ENCODE results near the gene GNA15.

GNA15 gene

DNA sequence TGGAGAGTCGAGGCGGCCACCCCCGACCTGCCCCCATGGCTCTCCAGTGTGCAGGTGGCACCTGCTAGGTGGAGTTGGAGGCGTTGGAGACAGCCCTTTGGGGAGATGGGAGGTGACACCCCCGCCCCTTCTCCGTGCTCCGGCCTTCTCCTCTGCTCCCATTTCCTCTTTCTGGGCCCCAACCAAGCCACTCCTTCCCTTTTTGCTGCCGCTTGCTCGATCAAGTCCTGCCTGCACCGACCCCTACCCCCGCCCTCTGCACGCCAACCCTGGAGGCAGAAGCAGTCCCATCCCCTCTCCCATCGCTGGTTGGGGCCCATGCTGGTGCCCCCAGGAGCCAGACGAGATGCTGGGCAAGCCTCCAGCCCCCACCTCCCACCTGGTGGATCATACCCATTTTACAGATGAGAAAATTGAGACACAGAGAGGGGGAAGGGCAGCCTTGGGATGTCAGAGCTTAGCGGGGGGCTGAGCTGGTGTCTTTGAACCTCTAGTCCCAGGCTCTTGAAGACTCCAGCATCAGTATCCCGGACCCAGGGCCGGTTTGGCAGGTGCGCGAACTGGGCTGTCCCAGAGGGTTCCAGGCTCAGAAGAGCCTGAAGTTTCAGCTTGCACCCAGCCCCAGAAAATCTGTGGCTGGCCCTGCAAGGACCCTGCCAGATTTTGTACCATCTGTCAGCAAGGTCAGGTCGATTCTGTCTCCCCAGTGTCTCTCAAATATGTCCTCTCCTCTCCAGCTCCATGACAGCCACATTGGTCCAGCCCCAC lies 10.3 kb downstream of the GNA15 start:
- Histone ChIP-seq H4K8ac (ENCODE audit: low read depth, low read length) (no peak overlapping the region), H3K27me3 (ENCODE audit: control insufficient read depth in 3 of 3, insufficient read depth in 3 of 3, low read depth in 1 of 3, low read length in 3 of 3) (no peaks in the 10 kb centered on the region)
- no peak for DNase-seq (ENCODE audit: low spot score)

GRCh38 chr19:3146677-3147100 lies 10.9 kb downstream of the GNA15 start:
- H4K8ac ChIP-seq (ENCODE audit: low read depth, low read length) = no peak overlapping the region
- peaks cover 4% of the 10 kb centered on the region for H3K79me1 ChIP-seq (ENCODE audit: low read depth, low read length)
- no peak overlapping the region for H2BK5ac ChIP-seq (ENCODE audit: low read length)
- no peaks in the 10 kb centered on the region for H3K36me3 ChIP-seq (replicated peaks in 1 of 2; ENCODE audit: control insufficient read depth in 2 of 2, insufficient read depth in 2 of 2, low read length in 2 of 2)
- no peak overlapping the region for H2AK5ac ChIP-seq (ENCODE audit: low read depth, low read length)
- H3K27ac ChIP-seq (replicated peaks; ENCODE audit: low read length) = no peak overlapping the region
- H2AFZ ChIP-seq (ENCODE audit: low read length) = no peak overlapping the region
- H3K9ac ChIP-seq (ENCODE audit: low read depth, low read length, poor library complexity) = no peak overlapping the region
- H2BK15ac ChIP-seq (ENCODE audit: low read length) = no peak overlapping the region
- no peak overlapping the region for H3K23ac ChIP-seq (ENCODE audit: low read depth, low read length, poor library complexity)
- H3K4ac ChIP-seq (ENCODE audit: low read length) = no peak overlapping the region
- no peak overlapping the region for H3K14ac ChIP-seq (ENCODE audit: low read length)
- H2BK12ac ChIP-seq (ENCODE audit: low read length) = no peak overlapping the region
- no peak overlapping the region for H2BK120ac ChIP-seq (ENCODE audit: low read depth, low read length)
- H3K4me1 ChIP-seq (ENCODE audit: control insufficient read depth in 2 of 2, insufficient read depth in 1 of 2, low read depth in 1 of 2, low read length in 2 of 2) = peaks cover 0 to 4% of the 10 kb centered on the region in 2 donors
- no CpG with 5 or more reads among the region's 5 CpGs for whole genome bisulfite sequencing, 2 donors (ENCODE audit: extremely low coverage in 2 of 2, insufficient read length in 2 of 2, insufficient replicate concordance in 1 of 2)
- no peak for DNase-seq (ENCODE audit: low spot score)
- no peaks in the 10 kb centered on the region for H3K27me3 ChIP-seq (ENCODE audit: control insufficient read depth in 3 of 3, insufficient read depth in 3 of 3, low read depth in 1 of 3, low read length in 3 of 3)
- peak overlapping the region in 1 of 2 donors; percentile 25 for H3K4me3 ChIP-seq (ENCODE audit: low read length in 2 of 2)
- H3K18ac ChIP-seq (ENCODE audit: low read length) = no peak overlapping the region
- no peak overlapping the region for H3K4me2 ChIP-seq (ENCODE audit: insufficient read depth, low read length, poor library complexity, severe bottlenecking)
- peaks cover 0 to 2% of the 10 kb centered on the region in 2 donors for H3K9me3 ChIP-seq (replicated peaks in 1 of 2; ENCODE audit: control insufficient read depth in 2 of 2, insufficient read depth in 1 of 2, low read depth in 1 of 2, low read length in 2 of 2)
- H4K91ac ChIP-seq (ENCODE audit: low read depth, low read length, poor library complexity) = no peak overlapping the region

More for the DNA sequence above, 10.3 kb downstream of the GNA15 start:
- no peak overlapping the region for H2AK5ac ChIP-seq (ENCODE audit: low read depth, low read length)
- no peak overlapping the region for H2BK15ac ChIP-seq (ENCODE audit: low read length)
- H3K9ac ChIP-seq (ENCODE audit: low read depth, low read length, poor library complexity) = no peak overlapping the region
- H4K91ac ChIP-seq (ENCODE audit: low read depth, low read length, poor library complexity) = no peak overlapping the region
- no peaks in the 10 kb centered on the region for H3K36me3 ChIP-seq (replicated peaks in 1 of 2; ENCODE audit: control insufficient read depth in 2 of 2, insufficient read depth in 2 of 2, low read length in 2 of 2)
- H3K4me3 ChIP-seq (ENCODE audit: low read length in 2 of 2) = peak overlapping the region in 1 of 2 donors; percentile 25
- H2BK12ac ChIP-seq (ENCODE audit: low read length) = no peak overlapping the region
- peaks cover 4% of the 10 kb centered on the region for H3K79me1 ChIP-seq (ENCODE audit: low read depth, low read length)
- no CpG with 5 or more reads among the region's 20 CpGs for WGBS, 2 donors (ENCODE audit: extremely low coverage in 2 of 2, insufficient read length in 2 of 2, insufficient replicate concordance in 1 of 2)
- peaks cover 0 to 4% of the 10 kb centered on the region in 2 donors for H3K4me1 ChIP-seq (ENCODE audit: control insufficient read depth in 2 of 2, insufficient read depth in 1 of 2, low read depth in 1 of 2, low read length in 2 of 2)
- H3K23ac ChIP-seq (ENCODE audit: low read depth, low read length, poor library complexity) = no peak overlapping the region
- no peak overlapping the region for H3K27ac ChIP-seq (replicated peaks; ENCODE audit: low read length)
- H3K18ac ChIP-seq (ENCODE audit: low read length) = no peak overlapping the region
- no peak overlapping the region for H2BK5ac ChIP-seq (ENCODE audit: low read length)
- H3K4me2 ChIP-seq (ENCODE audit: insufficient read depth, low read length, poor library complexity, severe bottlenecking) = no peak overlapping the region
- peaks cover 0 to 2% of the 10 kb centered on the region in 2 donors for H3K9me3 ChIP-seq (replicated peaks in 1 of 2; ENCODE audit: control insufficient read depth in 2 of 2, insufficient read depth in 1 of 2, low read depth in 1 of 2, low read length in 2 of 2)
- no peak overlapping the region for H3K4ac ChIP-seq (ENCODE audit: low read length)
- no peak overlapping the region for H2AFZ ChIP-seq (ENCODE audit: low read length)
- H3K14ac ChIP-seq (ENCODE audit: low read length) = no peak overlapping the region
- no peak overlapping the region for H2BK120ac ChIP-seq (ENCODE audit: low read depth, low read length)

DNA sequence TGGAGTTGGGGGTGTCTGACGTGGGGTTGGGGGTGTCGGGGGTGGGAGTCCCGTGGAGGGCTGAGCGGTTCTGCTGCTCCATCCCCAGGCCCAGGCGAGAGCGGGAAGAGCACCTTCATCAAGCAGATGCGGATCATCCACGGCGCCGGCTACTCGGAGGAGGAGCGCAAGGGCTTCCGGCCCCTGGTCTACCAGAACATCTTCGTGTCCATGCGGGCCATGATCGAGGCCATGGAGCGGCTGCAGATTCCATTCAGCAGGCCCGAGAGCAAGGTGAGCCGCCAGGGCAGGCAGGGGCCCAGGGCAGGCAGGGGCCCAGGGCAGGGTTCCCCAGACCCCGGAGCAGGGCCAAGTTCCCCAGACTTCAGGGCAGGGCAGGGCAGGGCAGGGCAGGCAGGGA lies 12.7 kb downstream of the GNA15 start:
- Histone ChIP-seq H3K14ac (ENCODE audit: low read length) (no peak overlapping the region), H2BK120ac (ENCODE audit: low read depth, low read length) (no peak overlapping the region), H2BK5ac (ENCODE audit: low read length) (no peak overlapping the region), H3K4me1 (ENCODE audit: control insufficient read depth in 2 of 2, insufficient read depth in 1 of 2, low read depth in 1 of 2, low read length in 2 of 2) (peaks cover 0 to 4% of the 10 kb centered on the region in 2 donors), H3K4me2 (ENCODE audit: insufficient read depth, low read length, poor library complexity, severe bottlenecking) (no peak overlapping the region), H3K23ac (ENCODE audit: low read depth, low read length, poor library complexity) (no peak overlapping the region), H2AFZ (ENCODE audit: low read length) (no peak overlapping the region), H4K91ac (ENCODE audit: low read depth, low read length, poor library complexity) (no peak overlapping the region), H3K4ac (ENCODE audit: low read length) (no peak overlapping the region), H3K36me3 (replicated peaks in 1 of 2; ENCODE audit: control insufficient read depth in 2 of 2, insufficient read depth in 2 of 2, low read length in 2 of 2) (no peaks in the 10 kb centered on the region), H2AK5ac (ENCODE audit: low read depth, low read length) (peak overlapping the region; percentile 75), H4K8ac (ENCODE audit: low read depth, low read length) (no peak overlapping the region), H3K9ac (ENCODE audit: low read depth, low read length, poor library complexity) (no peak overlapping the region), H3K27me3 (ENCODE audit: control insufficient read depth in 3 of 3, insufficient read depth in 3 of 3, low read depth in 1 of 3, low read length in 3 of 3) (no peaks in the 10 kb centered on the region), H3K4me3 (ENCODE audit: low read length in 2 of 2) (no peak overlapping the region), H3K27ac (replicated peaks; ENCODE audit: low read length) (no peak overlapping the region), H3K18ac (ENCODE audit: low read length) (peak overlapping the region; percentile 80), H2BK12ac (ENCODE audit: low read length) (no peak overlapping the region), H3K9me3 (replicated peaks in 1 of 2; ENCODE audit: control insufficient read depth in 2 of 2, insufficient read depth in 1 of 2, low read depth in 1 of 2, low read length in 2 of 2) (peaks cover 0 to 2% of the 10 kb centered on the region in 2 donors), H2BK15ac (ENCODE audit: low read length) (no peak overlapping the region), H3K79me1 (ENCODE audit: low read depth, low read length) (peaks cover 4% of the 10 kb centered on the region)
- DNase-seq (ENCODE audit: low spot score) = no peak
- no CpG with 5 or more reads among the region's 20 CpGs for WGBS, 2 donors (ENCODE audit: extremely low coverage in 2 of 2, insufficient read length in 2 of 2, insufficient replicate concordance in 1 of 2)

DNA sequence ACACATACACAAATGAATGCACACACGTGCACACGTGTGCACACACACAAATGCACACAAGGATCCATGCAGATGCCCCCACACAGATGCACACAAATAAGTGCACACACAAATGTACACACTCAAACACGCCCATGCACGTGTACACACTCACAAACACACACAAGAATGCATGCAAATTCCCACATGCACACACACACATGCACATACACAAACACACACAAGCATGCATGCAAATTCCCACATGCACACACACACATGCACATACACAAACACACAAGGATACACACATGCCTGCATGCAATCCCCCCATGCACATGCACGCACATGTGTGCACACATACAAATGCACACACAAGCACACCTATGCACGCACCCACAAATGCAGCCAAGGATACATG lies 13.3 kb downstream of the GNA15 start:
- Histone ChIP-seq H3K23ac (ENCODE audit: low read depth, low read length, poor library complexity) (no peak overlapping the region), H3K27me3 (ENCODE audit: control insufficient read depth in 3 of 3, insufficient read depth in 3 of 3, low read depth in 1 of 3, low read length in 3 of 3) (no peaks in the 10 kb centered on the region), H3K36me3 (replicated peaks in 1 of 2; ENCODE audit: control insufficient read depth in 2 of 2, insufficient read depth in 2 of 2, low read length in 2 of 2) (no peaks in the 10 kb centered on the region), H2AFZ (ENCODE audit: low read length) (no peak overlapping the region), H2BK5ac (ENCODE audit: low read length) (no peak overlapping the region), H3K4me3 (ENCODE audit: low read length in 2 of 2) (peak overlapping the region in 1 of 2 donors; percentile 3), H3K4me1 (ENCODE audit: control insufficient read depth in 2 of 2, insufficient read depth in 1 of 2, low read depth in 1 of 2, low read length in 2 of 2) (peaks cover 0 to 4% of the 10 kb centered on the region in 2 donors), H2BK12ac (ENCODE audit: low read length) (no peak overlapping the region), H3K14ac (ENCODE audit: low read length) (no peak overlapping the region), H3K27ac (replicated peaks; ENCODE audit: low read length) (no peak overlapping the region), H3K79me1 (ENCODE audit: low read depth, low read length) (peaks cover 4% of the 10 kb centered on the region), H4K8ac (ENCODE audit: low read depth, low read length) (no peak overlapping the region), H3K9me3 (replicated peaks in 1 of 2; ENCODE audit: control insufficient read depth in 2 of 2, insufficient read depth in 1 of 2, low read depth in 1 of 2, low read length in 2 of 2) (peaks cover 0 to 2% of the 10 kb centered on the region in 2 donors), H3K4me2 (ENCODE audit: insufficient read depth, low read length, poor library complexity, severe bottlenecking) (no peak overlapping the region), H3K4ac (ENCODE audit: low read length) (no peak overlapping the region), H2AK5ac (ENCODE audit: low read depth, low read length) (no peak overlapping the region), H3K9ac (ENCODE audit: low read depth, low read length, poor library complexity) (no peak overlapping the region), H2BK15ac (ENCODE audit: low read length) (no peak overlapping the region), H2BK120ac (ENCODE audit: low read depth, low read length) (no peak overlapping the region), H3K18ac (ENCODE audit: low read length) (peak overlapping the region; percentile 7), H4K91ac (ENCODE audit: low read depth, low read length, poor library complexity) (peak overlapping the region; percentile 22)
- no CpG with 5 or more reads among the region's 6 CpGs for WGBS, 2 donors (ENCODE audit: extremely low coverage in 2 of 2, insufficient read length in 2 of 2, insufficient replicate concordance in 1 of 2)
- DNase-seq (ENCODE audit: low spot score) = no peak

Measured in neuronal stem cell (in vitro differentiated cells).